COLO829 (cell line): ENCODE data around the gene ADAM8.
"Not testable (repeated sequence)": the region's sequence is repeated elsewhere in the genome, so short reads cannot be mapped to it uniquely, and the experiment has no call there.

Experiments
- DNase-seq: peaks from one replicate; pipeline ENCODE4 v3.0.0; 2012; ENCODE audit warnings: low spot score

Gene ADAM8

DNA sequence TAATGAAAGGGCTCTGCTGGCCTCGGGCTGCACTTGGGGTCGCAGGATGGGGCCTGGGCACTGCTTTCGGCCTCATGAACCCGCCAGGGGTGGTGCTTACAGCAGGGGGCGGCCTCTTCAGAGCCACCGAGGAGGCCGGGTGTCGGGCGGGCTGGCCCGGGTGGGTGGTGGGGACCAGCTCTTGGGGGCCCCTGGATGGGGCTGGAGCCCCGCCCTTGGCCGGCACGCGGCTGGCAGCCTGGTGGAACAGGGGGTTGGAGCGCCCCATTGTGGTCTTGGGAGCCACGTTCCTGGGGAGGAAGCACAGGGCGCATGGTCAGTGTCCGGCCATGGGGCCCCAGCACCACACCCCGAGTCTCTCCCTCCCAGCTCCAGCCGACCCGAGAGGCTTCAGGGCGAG is 8.8 kb downstream of the ADAM8 start:
- no peak for DNase-seq

DNA sequence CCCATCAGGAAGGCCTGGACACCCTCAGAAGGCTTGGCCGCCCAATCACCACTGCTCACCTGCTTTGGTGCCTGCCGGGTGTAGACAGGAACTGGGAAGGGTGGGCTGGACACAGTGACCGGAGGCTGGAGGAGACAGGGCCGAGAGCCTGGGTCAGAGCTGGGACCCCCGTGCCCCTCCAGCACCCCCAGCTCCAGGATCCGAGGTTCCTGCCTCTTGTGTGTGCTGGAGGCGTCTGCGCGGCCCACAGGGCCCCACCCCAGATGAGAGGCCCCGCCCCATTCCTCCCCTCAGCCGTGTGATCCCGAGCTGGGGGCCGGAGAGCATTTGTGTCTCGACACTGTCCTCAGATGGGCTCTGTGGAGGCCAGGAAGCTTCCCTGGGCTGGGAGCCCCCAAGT is 9.4 kb downstream of the ADAM8 start:
- no peak for DNase-seq

DNA sequence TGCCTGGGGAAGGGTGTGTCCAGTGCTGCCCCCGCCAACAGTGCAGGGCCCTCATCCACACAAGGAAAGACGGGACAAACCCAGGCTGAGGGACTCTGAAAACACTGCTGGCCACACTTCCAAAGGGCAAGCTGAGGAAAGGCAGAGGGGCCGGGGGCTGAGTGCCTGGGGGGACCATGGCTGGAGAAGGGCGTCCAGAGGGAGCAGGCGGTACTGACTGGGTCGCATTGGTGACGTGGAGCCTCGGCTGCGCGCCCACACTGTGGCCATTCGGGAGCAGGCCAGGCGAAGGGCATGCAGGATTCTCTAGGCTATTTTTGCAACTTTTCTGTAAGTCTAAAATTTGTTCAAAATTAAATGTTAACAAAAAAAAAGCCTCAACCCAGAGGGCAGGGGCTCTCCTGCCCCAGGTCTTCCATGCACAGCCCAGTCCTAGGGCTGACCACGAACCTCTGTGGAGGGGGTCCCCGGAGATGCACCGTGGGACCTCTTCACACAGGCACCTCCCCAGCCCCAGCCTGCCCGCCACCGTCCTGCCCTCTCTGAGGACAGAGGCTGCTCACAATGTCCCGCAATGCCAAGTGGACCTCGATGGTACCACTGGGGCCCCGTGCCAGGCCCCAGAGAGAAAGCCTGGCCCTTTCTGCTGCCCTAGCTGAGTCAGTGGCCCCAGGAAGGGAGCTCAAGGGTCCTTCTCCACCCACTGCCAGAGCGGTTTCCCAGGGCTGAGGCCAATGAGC is 10.4 kb downstream of the ADAM8 start:
- no peak for DNase-seq

DNA sequence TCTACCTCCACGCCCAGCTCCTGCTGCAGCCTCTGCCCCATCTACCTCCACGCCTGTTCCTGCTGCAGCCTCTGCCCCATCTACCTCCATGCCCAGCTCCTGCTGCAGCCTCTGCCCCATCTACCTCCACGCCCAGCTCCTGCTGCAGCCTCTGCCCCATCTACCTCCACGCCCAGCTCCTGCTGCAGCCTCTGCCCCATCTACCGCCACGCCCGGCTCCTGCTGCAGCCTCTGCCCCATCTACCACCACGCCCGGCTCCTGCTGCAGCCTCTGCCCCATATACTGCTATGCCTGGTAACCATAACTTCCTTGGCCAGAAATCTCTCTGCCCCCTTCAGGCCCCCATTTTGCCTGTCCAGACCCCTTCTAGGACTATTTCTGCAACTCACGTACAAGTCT is 11.6 kb downstream of the ADAM8 start:
- DNase-seq, result not testable (repeated sequence)

DNA sequence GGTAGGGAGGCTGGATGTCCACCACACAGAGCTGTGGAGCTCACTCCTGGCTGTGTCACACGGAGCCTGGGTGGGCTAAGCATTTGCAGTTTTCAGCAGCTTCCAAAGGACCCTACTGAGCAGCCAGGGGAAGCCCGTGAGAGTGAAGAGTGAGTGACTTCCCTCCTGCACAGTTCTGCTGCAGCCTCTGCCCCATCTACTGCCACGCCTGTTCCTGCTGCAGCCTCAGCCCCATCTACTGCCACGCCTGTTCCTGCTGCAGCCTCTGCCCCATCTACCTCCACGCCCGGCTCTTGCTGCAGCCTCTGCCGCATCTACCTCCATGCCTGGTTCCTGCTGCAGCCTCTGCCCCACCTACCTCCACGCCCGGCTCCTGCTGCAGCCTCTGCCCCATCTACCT is 12.2 kb downstream of the ADAM8 start:
- DNase-seq, result no peak

DNA sequence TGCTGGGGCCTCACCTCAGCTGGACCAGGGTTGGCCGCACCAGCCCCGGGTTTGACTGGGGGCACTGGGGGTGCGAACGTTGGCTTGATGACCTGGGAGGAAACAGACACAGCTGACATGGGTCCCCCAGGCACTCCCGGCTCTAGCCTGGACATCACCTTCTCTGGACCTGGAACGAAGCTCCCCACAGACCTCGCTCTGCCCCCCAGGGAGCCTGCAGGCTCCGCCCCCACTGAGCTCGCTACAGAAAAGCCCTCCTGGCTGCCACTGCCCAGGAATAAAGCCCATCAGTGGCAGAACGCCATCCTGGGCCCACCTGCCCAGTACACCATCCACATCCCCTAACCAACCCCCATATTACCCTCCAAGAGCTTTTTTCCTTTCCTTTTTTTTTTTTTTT is 13.0 kb downstream of the ADAM8 start:
- DNase-seq, result no peak

DNA sequence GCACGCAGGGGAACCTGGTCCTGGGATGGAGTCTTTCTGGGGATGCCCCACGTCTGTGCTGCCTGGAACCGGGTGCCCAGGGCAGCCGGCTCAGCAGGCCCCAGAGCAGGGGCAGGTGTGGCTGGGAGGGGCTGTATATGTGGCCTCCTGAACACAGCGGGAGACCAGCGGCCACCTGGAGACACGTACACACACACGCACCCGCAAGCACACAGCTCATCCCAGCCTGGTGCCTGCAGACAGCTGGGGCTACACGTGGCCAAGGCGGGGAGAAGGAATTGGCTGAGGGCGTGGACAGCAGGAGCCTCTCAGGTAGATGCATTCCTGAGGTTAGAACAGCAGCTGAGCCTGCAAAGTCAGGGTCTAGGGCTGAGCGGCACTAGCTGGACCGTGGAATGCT is 14.0 kb downstream of the ADAM8 start:
- no peak for DNase-seq

DNA sequence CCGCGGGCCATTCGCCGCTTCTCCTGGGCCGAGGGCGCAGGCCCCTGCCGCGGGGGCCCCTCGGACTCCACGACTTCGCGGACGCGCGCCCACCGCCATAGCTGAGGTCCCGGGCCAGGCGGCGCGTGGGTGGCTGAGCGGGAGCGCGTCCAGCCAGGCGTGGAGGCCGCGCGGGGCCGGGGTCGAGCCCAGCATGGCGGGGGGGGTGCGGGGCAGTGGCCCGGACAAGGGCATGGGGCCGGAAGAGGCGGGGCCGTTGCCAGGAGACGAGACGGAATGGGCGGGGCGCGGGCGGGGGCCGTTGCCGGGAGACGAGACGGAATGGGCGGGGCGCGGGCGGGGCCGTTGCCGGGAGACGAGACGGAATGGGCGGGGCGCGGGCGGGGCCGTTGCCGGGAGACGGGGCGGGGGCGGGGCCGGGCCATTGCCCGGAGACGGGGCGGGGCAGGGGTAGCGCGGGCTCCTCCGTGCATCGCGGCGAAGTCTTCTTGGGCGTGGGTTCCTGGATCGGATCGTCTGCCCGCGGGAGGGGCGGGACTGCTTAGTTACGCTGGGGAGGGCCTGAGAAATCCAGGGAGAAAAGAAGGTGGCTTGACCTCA is 14.8 kb downstream of the ADAM8 start:
- peak; percentile 71 for DNase-seq

DNA sequence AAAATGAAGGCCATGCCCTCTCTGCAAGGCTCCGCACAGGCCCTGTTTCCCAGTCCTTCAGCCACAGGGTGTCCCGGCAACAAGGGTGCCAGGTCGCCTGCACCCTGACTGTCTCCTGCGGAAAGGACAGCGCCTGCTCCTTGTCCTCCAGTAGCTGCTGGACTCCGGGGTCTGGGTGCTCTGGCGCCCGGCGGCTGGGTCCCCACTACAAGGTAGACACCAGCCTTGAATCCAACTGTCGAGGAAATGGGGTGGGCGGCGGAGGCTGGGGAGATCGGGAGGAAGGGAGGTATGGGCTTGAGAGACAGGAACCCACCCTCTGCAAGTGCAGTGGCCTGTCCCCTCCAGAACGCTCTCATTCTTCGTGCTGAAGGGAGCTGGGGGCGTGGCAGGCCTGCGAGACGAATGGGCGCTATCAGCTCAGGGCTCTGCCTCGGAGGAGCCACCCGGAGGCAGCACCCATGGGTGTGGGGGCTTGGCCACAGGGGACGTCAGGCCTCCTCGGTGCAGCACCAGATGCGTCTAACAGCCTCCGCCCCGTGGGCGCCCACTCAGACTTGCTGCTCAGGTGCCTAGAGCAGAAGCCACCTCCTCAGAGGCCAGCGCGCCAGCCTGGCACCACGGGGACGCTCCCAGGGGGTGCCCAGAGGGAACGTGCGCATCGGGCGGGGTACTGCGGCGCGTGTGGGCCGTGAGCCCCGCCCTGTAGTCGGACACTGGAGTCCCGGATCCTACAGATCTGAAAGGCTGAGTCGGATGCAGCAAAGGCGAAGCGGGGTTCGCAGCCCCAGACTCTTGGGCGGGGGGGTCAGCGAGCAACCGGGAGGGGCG is 15.6 kb downstream of the ADAM8 start:
- DNase-seq, result peak; percentile 13

DNA sequence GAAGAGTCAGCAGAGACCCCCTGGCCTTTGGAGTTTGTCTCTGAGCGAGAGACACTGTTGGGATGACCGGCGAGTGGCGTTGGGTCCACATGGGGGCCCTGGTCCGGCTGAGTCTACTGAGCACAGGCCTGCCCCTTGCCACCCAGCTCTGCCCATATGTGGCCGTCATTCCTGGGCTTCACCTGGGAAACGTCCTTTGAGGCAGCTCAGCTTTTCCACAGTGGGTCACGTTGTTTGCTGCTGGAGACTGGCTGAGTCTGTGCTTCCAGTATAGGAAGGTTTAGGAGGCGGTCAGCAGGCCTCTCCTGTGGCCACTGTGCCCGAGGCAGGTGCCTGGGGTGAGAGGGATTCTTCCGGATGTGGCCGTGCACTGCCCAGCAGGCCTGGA is 17.1 kb downstream of the ADAM8 start:
- no peak for DNase-seq

DNA sequence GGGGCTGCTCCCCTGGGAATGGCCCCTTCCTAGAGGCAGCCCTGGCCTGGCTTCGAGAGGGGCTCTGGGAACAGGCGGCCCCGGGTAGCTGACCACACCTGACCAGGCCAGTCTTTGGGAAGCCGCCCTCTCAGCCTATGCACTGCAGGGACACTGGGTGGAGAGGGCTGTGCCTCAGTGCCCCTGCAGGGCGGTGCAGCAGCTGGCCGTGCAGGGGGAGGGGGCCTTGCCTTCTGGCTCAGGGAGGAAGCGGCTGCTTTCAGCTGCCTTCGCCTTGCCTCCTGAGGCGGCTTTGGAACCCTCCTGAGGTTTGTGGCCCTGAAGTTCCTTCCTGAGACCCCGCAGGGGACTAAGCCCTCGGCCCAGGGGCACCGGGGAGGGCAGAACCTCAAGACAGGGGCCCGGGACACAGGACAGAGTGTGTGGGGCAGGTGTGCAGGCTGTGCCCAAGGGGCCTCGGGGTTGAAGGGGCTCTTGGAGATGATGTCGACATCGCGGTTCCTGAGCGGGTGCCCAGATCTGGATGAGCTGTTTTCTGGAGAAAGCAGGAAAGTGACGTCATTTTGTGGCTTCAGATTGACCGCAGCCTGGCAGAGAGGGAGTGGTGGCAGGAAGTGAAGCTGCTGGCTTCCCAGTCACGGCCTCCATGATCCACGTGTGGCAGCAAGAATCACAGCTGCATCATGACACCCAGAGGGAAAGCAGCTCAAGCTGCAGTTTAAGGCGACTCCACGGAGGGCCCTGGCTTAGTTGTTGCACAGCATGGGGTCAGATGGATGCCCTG is 17.7 kb downstream of the ADAM8 start:
- peak; percentile 74 for DNase-seq

DNA sequence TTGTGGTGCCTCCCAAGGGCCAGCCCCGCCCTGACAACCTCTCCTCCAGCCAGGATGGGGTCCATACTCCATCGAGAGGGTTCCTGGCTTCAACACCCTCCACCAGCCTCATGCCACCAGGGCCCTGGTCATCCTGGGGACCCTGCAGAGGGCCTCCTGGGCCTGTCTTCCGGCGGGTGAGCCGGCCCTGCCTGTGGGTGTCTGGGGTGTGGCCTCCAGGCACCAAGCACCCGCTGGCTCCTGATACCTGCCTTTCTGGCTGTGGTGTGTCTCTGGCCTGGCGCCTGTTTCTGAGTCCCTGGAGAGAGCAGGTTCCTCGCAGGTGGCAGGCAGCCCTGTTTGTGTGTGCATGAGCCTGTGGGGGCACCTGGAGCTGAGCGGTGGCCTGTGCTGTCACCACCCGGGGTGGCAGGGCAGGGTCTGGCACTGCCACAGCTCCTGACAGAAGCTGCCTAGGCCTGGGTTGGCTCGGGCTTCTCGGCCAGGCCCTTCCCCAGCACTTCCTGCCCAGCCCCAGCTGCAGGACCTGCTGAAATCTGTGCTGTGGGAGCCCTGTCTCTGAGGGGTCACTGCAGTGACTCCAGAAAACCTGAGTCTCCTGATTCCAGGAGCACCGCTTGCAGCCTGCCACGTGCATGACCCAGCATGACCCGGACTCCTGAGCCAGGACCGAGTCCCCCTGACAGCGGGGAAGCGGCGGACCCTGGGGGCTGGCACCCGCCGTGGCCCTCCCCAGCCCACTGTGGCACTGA is 18.4 kb downstream of the ADAM8 start:
- no peak for DNase-seq

DNA sequence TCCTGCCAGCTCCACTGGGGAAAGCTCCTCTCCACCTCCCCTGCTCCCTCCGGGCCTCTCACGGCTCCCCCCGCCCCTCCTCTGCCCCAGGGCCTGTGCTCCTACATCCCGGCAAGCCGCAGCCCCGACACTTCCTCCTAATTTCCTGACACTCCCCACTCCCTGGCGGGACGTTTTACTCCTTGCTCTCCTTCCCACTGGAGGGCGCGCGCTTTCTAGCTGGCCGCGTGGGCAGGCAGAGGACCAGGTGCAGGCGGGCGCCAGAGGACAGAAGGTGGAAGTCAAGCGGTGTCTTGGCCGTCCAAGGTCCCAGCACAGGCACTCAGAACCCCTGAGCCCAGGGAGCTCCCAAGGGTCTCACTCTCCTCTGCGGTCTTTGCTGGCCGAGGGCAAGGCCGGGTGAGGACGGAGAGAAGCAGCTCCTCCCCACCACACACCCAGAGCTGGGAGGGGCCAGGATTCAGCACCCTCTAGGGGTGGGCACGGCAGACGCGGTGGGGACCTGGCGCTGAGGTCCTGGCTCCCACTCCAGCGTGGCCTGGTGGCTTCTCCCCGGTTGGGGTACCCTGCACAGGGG is 19.1 kb downstream of the ADAM8 start:
- DNase-seq, result no peak

DNA sequence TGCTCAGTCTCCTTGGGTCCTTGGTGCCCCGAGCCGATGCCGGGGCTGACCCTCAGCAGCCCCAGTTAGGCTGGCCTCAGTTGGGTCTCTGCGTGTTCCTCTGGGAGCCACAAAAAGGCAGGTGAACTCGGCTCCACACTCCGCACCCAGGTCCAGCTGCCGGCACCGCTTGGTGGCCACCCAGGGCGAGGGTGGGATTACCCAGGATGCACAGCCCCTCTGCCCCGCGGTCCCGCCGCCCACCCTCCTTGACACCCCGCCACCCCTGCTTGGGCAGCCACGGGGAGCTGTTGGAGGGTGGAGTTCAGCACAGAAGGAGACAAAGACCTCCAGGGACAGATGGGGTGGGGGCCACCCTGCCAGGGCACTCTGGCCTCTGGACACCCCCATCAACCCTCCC is 21.3 kb downstream of the ADAM8 start:
- DNase-seq, result no peak

DNA sequence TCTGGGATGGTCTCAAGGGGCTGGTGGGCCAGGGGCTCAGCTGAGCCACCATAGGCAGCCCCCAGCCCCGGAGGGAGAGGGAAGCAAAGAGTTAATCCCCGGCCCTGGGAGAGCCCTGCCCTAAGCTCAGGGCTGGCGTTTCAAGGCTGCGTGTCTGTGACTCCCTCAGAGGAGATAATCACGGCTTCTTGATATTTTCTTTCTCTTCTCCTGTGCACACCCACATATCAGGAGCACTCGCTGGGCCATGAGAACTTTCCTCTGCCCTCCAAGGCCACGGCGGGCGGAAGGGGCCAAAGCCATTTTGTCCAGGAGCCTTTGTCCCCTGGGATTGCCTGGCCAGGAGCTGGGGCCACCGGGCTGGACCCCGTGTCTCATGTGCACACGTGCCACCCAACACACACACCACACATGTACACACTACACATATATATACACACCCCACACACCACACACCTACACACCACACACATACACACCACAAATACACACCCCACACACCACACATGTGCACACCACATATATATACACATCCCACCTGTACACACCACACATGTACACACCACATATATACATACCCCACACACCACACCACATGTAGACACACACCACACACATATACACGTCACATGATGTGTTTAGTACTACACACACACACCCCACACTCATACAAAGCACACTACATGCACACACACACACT is 22.1 kb downstream of the ADAM8 start:
- DNase-seq, result no peak

DNA sequence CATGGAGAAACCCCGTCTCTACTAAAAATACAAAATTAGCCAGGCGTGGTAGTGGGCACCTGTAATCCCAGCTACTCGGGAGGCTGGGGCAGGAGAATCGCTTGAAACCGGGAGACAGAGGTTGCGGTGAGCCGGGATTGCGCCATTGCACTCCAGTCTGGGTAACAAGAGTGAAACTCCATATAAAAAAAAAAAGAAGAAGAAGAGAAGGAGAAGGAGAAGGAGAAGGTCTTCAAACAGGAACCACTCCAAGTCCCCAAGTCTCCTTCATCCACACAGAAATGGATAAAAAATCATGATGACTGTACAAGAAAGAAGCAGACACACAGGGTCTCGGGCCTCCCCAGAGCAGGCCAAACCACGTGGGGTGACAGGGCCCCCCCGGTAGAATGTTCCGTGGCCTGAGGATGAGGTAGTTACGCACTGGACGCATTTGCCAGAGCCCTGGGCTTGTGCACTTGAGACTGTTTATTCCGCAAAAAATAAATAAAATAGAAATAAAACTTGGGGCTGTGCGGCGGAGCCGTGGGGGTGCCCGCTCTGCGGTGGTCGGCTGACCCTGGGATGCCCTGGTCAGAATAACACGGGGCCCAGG is 23.2 kb downstream of the ADAM8 start:
- DNase-seq, result no peak

DNA sequence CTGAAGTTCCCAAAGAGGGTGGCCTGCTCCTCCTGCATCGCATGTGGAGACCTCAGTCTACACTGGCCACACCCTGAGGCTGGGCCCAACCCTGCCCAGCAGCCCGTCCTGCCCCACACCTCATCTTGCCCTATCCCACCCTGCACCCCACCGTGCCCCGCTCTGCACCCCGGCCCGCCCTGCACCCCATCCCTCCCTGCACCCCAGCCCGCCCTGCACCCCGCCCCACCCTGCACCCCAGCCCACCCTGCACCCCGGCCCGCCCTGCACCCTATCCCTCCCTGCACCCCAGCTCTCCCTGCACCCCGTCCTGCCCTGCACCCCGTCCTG is 24.5 kb downstream of the ADAM8 start:
- DNase-seq, result no peak

DNA sequence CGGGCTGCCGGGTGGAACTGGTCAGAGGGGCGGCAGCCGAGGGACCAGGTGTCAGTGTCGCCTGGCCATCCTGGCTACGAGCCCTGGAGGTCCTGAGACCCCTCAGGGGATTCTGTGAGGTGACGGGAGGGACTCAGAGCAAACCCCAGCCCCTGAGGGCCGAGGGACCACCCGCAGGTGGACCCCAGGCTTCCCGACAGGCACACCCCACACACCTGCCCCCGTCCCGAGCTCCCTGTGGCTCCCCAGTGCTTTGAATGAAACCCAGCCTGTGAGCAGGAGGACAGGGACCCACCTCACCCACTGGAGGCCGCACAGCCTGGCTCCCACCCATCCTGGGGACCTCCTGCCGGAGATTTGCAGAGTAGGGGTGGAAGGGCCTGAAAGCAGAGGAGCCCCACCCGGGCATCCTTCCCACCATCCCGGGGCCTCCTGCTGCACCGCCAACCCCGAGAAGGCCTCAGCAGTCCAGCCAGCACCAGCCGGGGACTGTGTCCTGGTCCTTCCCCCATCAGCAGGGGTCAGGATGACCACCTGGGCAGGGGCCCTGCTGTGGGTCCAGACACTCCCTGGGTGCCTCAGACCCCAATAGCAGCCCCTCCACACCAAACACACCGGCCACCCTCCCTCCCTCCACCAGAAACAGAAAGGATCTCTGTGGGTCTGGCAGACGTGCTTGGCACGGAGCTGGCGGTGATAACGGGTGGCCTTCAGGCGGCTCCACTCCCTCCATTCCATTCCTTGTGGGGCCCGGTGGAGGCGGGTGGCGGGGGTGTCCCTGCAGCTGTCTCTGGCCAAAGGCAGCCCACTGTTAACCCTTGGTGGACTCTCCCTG is 25.1 kb downstream of the ADAM8 start:
- DNase-seq, result no peak

DNA sequence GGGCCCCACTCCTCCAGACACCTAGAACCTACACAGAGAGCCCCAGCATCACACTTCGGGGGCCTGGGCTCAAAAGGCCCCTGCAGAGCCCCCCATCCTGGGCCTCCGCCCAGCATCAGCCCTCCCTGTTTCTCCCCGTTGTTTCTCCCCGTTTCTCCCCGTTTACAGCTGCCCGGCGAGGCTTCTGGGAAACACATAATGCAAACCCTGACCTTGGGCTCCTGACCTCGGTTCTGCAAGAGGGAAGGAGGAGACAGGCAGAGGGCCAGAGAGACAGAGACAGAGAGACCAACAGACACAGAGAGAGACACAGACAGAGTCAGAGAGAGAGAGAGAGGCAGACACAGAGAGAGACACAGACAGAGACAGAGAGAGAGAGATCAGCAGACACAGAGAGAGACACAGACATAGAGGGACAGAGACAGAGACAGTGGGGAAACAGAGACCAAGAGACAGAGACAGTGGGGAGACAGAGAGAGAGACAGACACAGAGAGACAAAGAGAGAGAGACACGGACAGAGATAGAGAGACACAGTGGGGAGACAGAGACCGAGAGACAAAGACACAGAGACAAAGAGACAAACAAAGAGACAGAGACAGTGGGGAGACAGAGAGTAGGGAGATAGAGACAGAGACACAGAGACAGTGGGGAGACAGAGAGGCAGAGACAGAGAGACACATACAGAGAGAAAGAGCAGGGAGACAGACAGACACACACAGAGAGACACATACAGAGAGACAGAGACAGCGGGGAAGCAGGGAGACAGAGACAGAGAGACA is 26.5 kb downstream of the ADAM8 start:
- no peak for DNase-seq
